ENCODE data around the gene ACADM.

GRCh38 chr1:75693551-75693950 lies 31.0 kb upstream of the ACADM start:
- TF ChIP-seq ZNF8 (CRISPR knock-in tag; IDR thresholded peaks at IDR 0.05) (no peak), ZFP3 (CRISPR knock-in tag; IDR thresholded peaks at IDR 0.05) (no peak), ARNTL (CRISPR knock-in tag; IDR thresholded peaks at IDR 0.05; ENCODE audit: borderline replicate concordance, low read depth) (no peak), TOX (CRISPR knock-in tag; IDR thresholded peaks at IDR 0.05; ENCODE audit: borderline replicate concordance) (no peak), RARB (CRISPR knock-in tag; IDR thresholded peaks at IDR 0.05) (no peak), ZNF565 (CRISPR knock-in tag; conservative IDR thresholded peaks at IDR 0.05; ENCODE audit: low read depth) (no peak), CREB5 (CRISPR knock-in tag; IDR thresholded peaks at IDR 0.05; ENCODE audit: low read depth) (no peak), PATZ1 (CRISPR knock-in tag; IDR thresholded peaks at IDR 0.05; ENCODE audit: borderline replicate concordance) (no peak), ZFP30 (CRISPR knock-in tag; IDR thresholded peaks at IDR 0.05) (no peak), GLIS3 (CRISPR knock-in tag; IDR thresholded peaks at IDR 0.05) (no peak), BACH2 (CRISPR knock-in tag; IDR thresholded peaks at IDR 0.05; ENCODE audit: borderline replicate concordance) (no peak), CSDC2 (CRISPR knock-in tag; IDR thresholded peaks at IDR 0.05) (no peak), OSR1 (CRISPR knock-in tag; IDR thresholded peaks at IDR 0.05) (no peak), ISL1 (CRISPR knock-in tag; IDR thresholded peaks at IDR 0.05) (no peak)
